Fibroblast of lung (primary cell): ENCODE data around the gene TAF9B. TPM values are rescaled to one million over a fixed set of nuclear protein-coding genes. Genes with fewer than 3 reads are reported as not detected.
A peak's percentile ranks its signal among the peaks of the same experiment; 100 is the strongest.

Experiments
- DNase-seq, 2 donors: peaks; one replicate each; pipeline versions ENCODE4 v3.0.0 to v3.0.0-alpha.2; 2010; ENCODE audit warnings: low read depth in 2 of 2
- H2AFZ ChIP-seq: 2 replicates; pipeline ENCODE4 v1.5.1; 2012; ENCODE audit warnings: low read length, control low read depth, inconsistent platforms
- H3K27ac ChIP-seq: 2 replicates; pipeline ENCODE4 v1.5.1; 2011; ENCODE audit warnings: low read length, control low read depth; ENCODE audit not compliant: insufficient read depth
- H3K27me3 ChIP-seq: 2 replicates; pipeline ENCODE4 v1.5.1; 2011; ENCODE audit warnings: mild to moderate bottlenecking, low read length; ENCODE audit not compliant: control insufficient read depth, insufficient read depth
- H3K36me3 ChIP-seq: 2 replicates; pipeline ENCODE4 v1.5.1; 2011; ENCODE audit warnings: low read length; ENCODE audit not compliant: control insufficient read depth, insufficient read depth
- H3K4me1 ChIP-seq: 2 replicates; pipeline ENCODE4 v1.5.1; 2011; ENCODE audit warnings: low read length; ENCODE audit not compliant: control insufficient read depth, insufficient read depth; ENCODE audit errors: extremely low read depth
- H3K4me2 ChIP-seq: 2 replicates; pipeline ENCODE4 v1.5.1; 2011; ENCODE audit warnings: low read length, control low read depth; ENCODE audit not compliant: insufficient read depth; ENCODE audit errors: extremely low read depth
- H3K4me3 ChIP-seq, 4 experiments: fragments of 200-600 bp in 1 of 4; sonication (generic) in 1 of 4; replicated peaks in 1 of 4; 2 replicates each; pipeline ENCODE4 v1.5.1; 2011 to 2016; ENCODE audit warnings: low read length in 4 of 4, low read depth in 3 of 4, mild to moderate bottlenecking in 3 of 4, control low read depth in 2 of 4, inconsistent platforms in 1 of 4, mixed read lengths in 1 of 4; ENCODE audit not compliant: insufficient read depth in 1 of 4; ENCODE audit errors: control extremely low read depth in 1 of 4
- H3K79me2 ChIP-seq: 2 replicates; pipeline ENCODE4 v1.5.1; 2012; ENCODE audit warnings: mild to moderate bottlenecking, low read length, inconsistent platforms; ENCODE audit not compliant: control insufficient read depth, insufficient read depth
- H3K9ac ChIP-seq: 2 replicates; pipeline ENCODE4 v1.5.1; 2011; ENCODE audit warnings: mild to moderate bottlenecking, low read length, control low read depth; ENCODE audit not compliant: insufficient read depth
- H3K9me3 ChIP-seq: 2 replicates; pipeline ENCODE4 v1.5.1; 2012; ENCODE audit warnings: low read depth, low read length; ENCODE audit not compliant: control insufficient read depth, insufficient read depth
- H4K20me1 ChIP-seq: 2 replicates; pipeline ENCODE4 v1.5.1; 2011; ENCODE audit warnings: low read length; ENCODE audit not compliant: control insufficient read depth, insufficient read depth; ENCODE audit errors: extremely low read depth
- CTCF ChIP-seq, 2 donors: IDR thresholded peaks in 1 of 2; conservative IDR thresholded peaks in 1 of 2; 1 replicate in 1 of 2; 2 replicates in 1 of 2; pipeline ENCODE4 v1.5.1; 2011 to 2012; ENCODE audit warnings: low read length in 2 of 2, control low read depth in 1 of 2, inconsistent platforms in 1 of 2, low read depth in 1 of 2, mild to moderate bottlenecking in 1 of 2
- EZH2 ChIP-seq: IDR thresholded peaks from 2 replicates; pipeline ENCODE4 v1.5.1; 2012; ENCODE audit warnings: low read length, control low read depth, mild to moderate bottlenecking; ENCODE audit errors: missing control alignments
- polyA minus RNA-seq: library from RNA; depleted of rRNA, polyadenylated mRNA; stranded (reverse); fragments of >200 nt; gene quantifications from 2 replicates; pipeline ENCODE4 v1.2.3, GENCODE V29; 2011; ENCODE audit warnings: low replicate concordance
- polyA plus RNA-seq, 2 donors: library from polyadenylated mRNA; depleted of rRNA in 1 of 2; stranded (reverse) in 1 of 2; unstranded in 1 of 2; fragments of >200 nt; gene quantifications; 2 replicates each; pipeline ENCODE4 v1.2.1, GENCODE V29; 2011 to 2012; ENCODE audit warnings: missing spikeins in 1 of 2
- total RNA-seq: library from RNA; depleted of rRNA; stranded (reverse); fragments of >200 nt; gene quantifications from 2 replicates; pipeline ENCODE4 v1.2.1, GENCODE V29; 2014

TAF9B gene, protein sequence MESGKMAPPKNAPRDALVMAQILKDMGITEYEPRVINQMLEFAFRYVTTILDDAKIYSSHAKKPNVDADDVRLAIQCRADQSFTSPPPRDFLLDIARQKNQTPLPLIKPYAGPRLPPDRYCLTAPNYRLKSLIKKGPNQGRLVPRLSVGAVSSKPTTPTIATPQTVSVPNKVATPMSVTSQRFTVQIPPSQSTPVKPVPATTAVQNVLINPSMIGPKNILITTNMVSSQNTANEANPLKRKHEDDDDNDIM
- total RNA-seq (21.1 and 29.1 TPM in 2 replicates), polyA plus RNA-seq (31.7 and 71.2 TPM in 2 replicates), polyA minus RNA-seq (2.4 and 13.9 TPM in 2 replicates)
- 14.4 and 26.4 TPM in 2 replicates for polyA plus RNA-seq (2012)

GRCh38 chrX:78139160-78140123, at the start of gene TAF9B:
TSS of gene TAF9B (minus strand) at chrX:78139650. CDS start at chrX:78139611, 39 bp downstream.
- Histone ChIP-seq H4K20me1 (no peaks in the 10 kb centered on the region), H3K36me3 (no peaks in the 10 kb centered on the region), H3K4me2 (peak within 1 kb of the TSS; percentile 48), H3K9me3 (no peaks in the 10 kb centered on the region), H3K9ac (peak within 1 kb of the TSS; percentile 88), H3K4me1 (no peaks in the 10 kb centered on the region), H3K79me2 (no peaks in the 10 kb centered on the region), H3K27ac (peak within 1 kb of the TSS; percentile 85), H3K27me3 (no peaks in the 10 kb centered on the region), H3K4me3 (peak within 1 kb of the TSS; percentile 74 to 79 (median 74)), H2AFZ (peak within 1 kb of the TSS; percentile 74)
- peak; percentile 73 to 76 for DNase-seq
- TF ChIP-seq CTCF (conservative IDR thresholded peaks at IDR 0.05 in 1 of 2, IDR thresholded peaks at IDR 0.05 in 1 of 2; ENCODE audit: low read depth in 1 of 2, low read length in 2 of 2) (no peak), EZH2 (no peak)

GRCh38 chrX:78182881-78183280, 43.4 kb upstream of the TAF9B start:
- Histone ChIP-seq H3K4me1 (no peaks in the 10 kb centered on the region), H3K9me3 (no peaks in the 10 kb centered on the region), H3K4me2 (no peak overlapping the region), H3K79me2 (no peaks in the 10 kb centered on the region), H3K36me3 (no peaks in the 10 kb centered on the region), H2AFZ (no peak overlapping the region), H3K27ac (no peak overlapping the region), H4K20me1 (no peaks in the 10 kb centered on the region), H3K4me3 (no peak overlapping the region), H3K27me3 (no peaks in the 10 kb centered on the region), H3K9ac (no peak overlapping the region)
- no peak for DNase-seq
- no peak for TF ChIP-seq CTCF (conservative IDR thresholded peaks at IDR 0.05 in 1 of 2, IDR thresholded peaks at IDR 0.05 in 1 of 2; ENCODE audit: low read depth in 1 of 2, low read length in 2 of 2)
- TF ChIP-seq EZH2: no peak

GRCh38 chrX:78181307-78181706, 41.9 kb upstream of the TAF9B start:
- Histone ChIP-seq H3K4me2 (no peak overlapping the region), H3K9ac (no peak overlapping the region), H3K36me3 (no peaks in the 10 kb centered on the region), H3K4me3 (no peak overlapping the region), H3K9me3 (no peaks in the 10 kb centered on the region), H3K27ac (no peak overlapping the region), H4K20me1 (no peaks in the 10 kb centered on the region), H3K79me2 (no peaks in the 10 kb centered on the region), H3K27me3 (no peaks in the 10 kb centered on the region), H3K4me1 (no peaks in the 10 kb centered on the region), H2AFZ (no peak overlapping the region)
- DNase-seq: no peak
- TF ChIP-seq CTCF (conservative IDR thresholded peaks at IDR 0.05 in 1 of 2, IDR thresholded peaks at IDR 0.05 in 1 of 2; ENCODE audit: low read depth in 1 of 2, low read length in 2 of 2): no peak
- TF ChIP-seq EZH2: no peak
